Measurements from ENCODE around the gene HS3ST3B1. TPM values are rescaled to one million over a fixed set of nuclear protein-coding genes. Genes with fewer than 3 reads are reported as not detected.

HS3ST3B1 gene
- polyA plus RNA-seq, 1 of the 3 experiments (the other 2 are of a cell fraction): 0.67 TPM

DNA sequence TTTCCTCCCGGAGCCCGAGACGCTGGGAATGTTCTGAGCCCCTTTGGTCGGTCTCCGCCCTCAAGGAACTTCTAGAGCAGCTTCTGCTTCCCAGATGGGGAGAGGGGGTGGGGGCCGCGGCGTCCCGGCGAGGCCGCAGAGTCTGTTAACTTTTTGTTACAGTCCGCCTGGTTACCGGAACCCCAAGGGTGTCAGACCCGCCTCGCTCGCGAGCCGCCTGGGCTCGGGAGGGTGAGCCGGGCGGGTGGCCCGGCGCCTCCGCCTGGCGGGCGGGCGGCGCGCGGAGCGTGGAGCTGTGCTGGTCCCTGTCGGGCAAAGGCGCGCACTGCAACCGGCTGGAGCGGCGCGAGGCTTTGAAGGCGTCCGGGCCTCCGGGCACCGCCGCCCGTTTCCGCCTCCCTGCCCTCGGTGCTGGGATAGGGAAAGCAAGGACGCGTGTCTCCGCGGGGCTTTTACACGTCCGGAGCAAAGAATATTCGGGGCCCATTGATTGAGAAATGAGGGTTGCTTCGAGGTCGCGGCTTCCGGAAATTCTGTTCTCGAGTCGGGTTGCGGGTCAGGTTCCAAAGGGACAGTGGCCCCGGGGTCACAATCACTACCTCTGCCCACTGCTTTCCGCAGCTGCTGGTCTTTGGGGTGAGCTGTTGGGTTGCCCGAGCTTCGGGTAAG is 1.7 kb downstream of the HS3ST3B1 start:
- peak; percentile 92 for DNase-seq
- Histone ChIP-seq H3K4me1 (ENCODE audit: control insufficient read depth in 1 of 2, insufficient read depth in 2 of 2, low read depth in 1 of 2, low read length in 1 of 2) (peaks cover 0 to 23% of the 10 kb centered on the region in 2 experiments; a peak in 2 of 4 replicates), H2AFZ (ENCODE audit: low read depth) (peak overlapping the region; percentile 83), H3K9ac (peak overlapping the region; percentile 53; the same call in 1 of the 2 replicates), H3K27ac (ENCODE audit: low read depth in 2 of 2, low read length in 1 of 2) (peak overlapping the region in 1 of 2 experiments; percentile 15; a peak in 1 of 4 replicates), H3K4me2 (peak overlapping the region; percentile 96), H3K79me2 (ENCODE audit: insufficient read depth) (peaks cover 46% of the 10 kb centered on the region), H4K20me1 (ENCODE audit: insufficient read depth) (no peaks in the 10 kb centered on the region; the same call in 1 of the 2 replicates), H3K4me3 (ENCODE audit: low read depth in 2 of 2, low read length in 1 of 2) (peak overlapping the region; percentile 54 to 78), H3K9me3 (no peaks in the 10 kb centered on the region), H3F3A (replicated peaks; ENCODE audit: insufficient read depth) (peaks cover 9% of the 10 kb centered on the region), H3K27me3 (ENCODE audit: insufficient read depth) (peaks cover 25% of the 10 kb centered on the region), H3K36me3 (replicated peaks in 1 of 2; ENCODE audit: control insufficient read depth in 1 of 2, insufficient read depth in 2 of 2, low read length in 1 of 2) (no peaks in the 10 kb centered on the region), H3K9me2 (no peaks in the 10 kb centered on the region)
- POLR2A ChIA-PET: no interaction called here
- WGBS (ENCODE audit: low lambda C conversion rate): 8% methylated on average over 20 of the region's 64 CpGs
- TF ChIP-seq RCOR1 (IDR thresholded peaks at IDR 0.05; ENCODE audit: low read length): no peak
- no peak for TF ChIP-seq EP300 (IDR thresholded peaks at IDR 0.05; ENCODE audit: borderline replicate concordance in 1 of 2, low read depth in 1 of 2, low read length in 1 of 2)
- TF ChIP-seq, protein P1, sequence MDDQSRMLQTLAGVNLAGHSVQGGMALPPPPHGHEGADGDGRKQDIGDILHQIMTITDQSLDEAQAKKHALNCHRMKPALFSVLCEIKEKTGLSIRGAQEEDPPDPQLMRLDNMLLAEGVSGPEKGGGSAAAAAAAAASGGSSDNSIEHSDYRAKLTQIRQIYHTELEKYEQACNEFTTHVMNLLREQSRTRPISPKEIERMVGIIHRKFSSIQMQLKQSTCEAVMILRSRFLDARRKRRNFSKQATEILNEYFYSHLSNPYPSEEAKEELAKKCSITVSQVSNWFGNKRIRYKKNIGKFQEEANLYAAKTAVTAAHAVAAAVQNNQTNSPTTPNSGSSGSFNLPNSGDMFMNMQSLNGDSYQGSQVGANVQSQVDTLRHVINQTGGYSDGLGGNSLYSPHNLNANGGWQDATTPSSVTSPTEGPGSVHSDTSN (IDR thresholded peaks at IDR 0.05): no peak
- no peak for TF ChIP-seq GABPA (IDR thresholded peaks at IDR 0.05; ENCODE audit: low read depth)
- no peak for TF ChIP-seq TCF12 (IDR thresholded peaks at IDR 0.05)
- TF ChIP-seq, protein P2, sequence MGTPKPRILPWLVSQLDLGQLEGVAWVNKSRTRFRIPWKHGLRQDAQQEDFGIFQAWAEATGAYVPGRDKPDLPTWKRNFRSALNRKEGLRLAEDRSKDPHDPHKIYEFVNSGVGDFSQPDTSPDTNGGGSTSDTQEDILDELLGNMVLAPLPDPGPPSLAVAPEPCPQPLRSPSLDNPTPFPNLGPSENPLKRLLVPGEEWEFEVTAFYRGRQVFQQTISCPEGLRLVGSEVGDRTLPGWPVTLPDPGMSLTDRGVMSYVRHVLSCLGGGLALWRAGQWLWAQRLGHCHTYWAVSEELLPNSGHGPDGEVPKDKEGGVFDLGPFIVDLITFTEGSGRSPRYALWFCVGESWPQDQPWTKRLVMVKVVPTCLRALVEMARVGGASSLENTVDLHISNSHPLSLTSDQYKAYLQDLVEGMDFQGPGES (IDR thresholded peaks at IDR 0.05; ENCODE audit: low read depth, low read length): no peak
- no peak for TF ChIP-seq SIN3A (IDR thresholded peaks at IDR 0.05; ENCODE audit: borderline replicate concordance, low read depth, low read length)
- TF ChIP-seq, protein P3, sequence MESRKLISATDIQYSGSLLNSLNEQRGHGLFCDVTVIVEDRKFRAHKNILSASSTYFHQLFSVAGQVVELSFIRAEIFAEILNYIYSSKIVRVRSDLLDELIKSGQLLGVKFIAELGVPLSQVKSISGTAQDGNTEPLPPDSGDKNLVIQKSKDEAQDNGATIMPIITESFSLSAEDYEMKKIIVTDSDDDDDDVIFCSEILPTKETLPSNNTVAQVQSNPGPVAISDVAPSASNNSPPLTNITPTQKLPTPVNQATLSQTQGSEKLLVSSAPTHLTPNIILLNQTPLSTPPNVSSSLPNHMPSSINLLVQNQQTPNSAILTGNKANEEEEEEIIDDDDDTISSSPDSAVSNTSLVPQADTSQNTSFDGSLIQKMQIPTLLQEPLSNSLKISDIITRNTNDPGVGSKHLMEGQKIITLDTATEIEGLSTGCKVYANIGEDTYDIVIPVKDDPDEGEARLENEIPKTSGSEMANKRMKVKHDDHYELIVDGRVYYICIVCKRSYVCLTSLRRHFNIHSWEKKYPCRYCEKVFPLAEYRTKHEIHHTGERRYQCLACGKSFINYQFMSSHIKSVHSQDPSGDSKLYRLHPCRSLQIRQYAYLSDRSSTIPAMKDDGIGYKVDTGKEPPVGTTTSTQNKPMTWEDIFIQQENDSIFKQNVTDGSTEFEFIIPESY (IDR thresholded peaks at IDR 0.05; ENCODE audit: borderline replicate concordance, low read depth): no peak
- no peak for TF ChIP-seq ELF1 (IDR thresholded peaks at IDR 0.05)
- TF ChIP-seq, protein P4, sequence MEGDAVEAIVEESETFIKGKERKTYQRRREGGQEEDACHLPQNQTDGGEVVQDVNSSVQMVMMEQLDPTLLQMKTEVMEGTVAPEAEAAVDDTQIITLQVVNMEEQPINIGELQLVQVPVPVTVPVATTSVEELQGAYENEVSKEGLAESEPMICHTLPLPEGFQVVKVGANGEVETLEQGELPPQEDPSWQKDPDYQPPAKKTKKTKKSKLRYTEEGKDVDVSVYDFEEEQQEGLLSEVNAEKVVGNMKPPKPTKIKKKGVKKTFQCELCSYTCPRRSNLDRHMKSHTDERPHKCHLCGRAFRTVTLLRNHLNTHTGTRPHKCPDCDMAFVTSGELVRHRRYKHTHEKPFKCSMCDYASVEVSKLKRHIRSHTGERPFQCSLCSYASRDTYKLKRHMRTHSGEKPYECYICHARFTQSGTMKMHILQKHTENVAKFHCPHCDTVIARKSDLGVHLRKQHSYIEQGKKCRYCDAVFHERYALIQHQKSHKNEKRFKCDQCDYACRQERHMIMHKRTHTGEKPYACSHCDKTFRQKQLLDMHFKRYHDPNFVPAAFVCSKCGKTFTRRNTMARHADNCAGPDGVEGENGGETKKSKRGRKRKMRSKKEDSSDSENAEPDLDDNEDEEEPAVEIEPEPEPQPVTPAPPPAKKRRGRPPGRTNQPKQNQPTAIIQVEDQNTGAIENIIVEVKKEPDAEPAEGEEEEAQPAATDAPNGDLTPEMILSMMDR (IDR thresholded peaks at IDR 0.05): peak; percentile 81
- TF ChIP-seq SMC3 (IDR thresholded peaks at IDR 0.05; ENCODE audit: low read depth, low read length): peak; percentile 84
- TF ChIP-seq YY1 (IDR thresholded peaks at IDR 0.05; ENCODE audit: low read depth): no peak
- no peak for TF ChIP-seq GATA2 (CRISPR knock-in tag; IDR thresholded peaks at IDR 0.05)
- TF ChIP-seq, protein P5, sequence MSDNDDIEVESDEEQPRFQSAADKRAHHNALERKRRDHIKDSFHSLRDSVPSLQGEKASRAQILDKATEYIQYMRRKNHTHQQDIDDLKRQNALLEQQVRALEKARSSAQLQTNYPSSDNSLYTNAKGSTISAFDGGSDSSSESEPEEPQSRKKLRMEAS (IDR thresholded peaks at IDR 0.05; ENCODE audit: low read depth): peak; percentile 18; the same call in 1 of the 2 replicates
- TF ChIP-seq, protein P6, sequence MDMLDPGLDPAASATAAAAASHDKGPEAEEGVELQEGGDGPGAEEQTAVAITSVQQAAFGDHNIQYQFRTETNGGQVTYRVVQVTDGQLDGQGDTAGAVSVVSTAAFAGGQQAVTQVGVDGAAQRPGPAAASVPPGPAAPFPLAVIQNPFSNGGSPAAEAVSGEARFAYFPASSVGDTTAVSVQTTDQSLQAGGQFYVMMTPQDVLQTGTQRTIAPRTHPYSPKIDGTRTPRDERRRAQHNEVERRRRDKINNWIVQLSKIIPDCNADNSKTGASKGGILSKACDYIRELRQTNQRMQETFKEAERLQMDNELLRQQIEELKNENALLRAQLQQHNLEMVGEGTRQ (IDR thresholded peaks at IDR 0.05; ENCODE audit: borderline replicate concordance, low read depth, low read length): no peak
- no peak for TF ChIP-seq TEAD4 (IDR thresholded peaks at IDR 0.05; ENCODE audit: borderline replicate concordance, insufficient read depth)
- TF ChIP-seq POLR2AphosphoS5 (IDR thresholded peaks at IDR 0.05; ENCODE audit: low read depth, low read length): no peak
- no peak for TF ChIP-seq JUND (IDR thresholded peaks at IDR 0.05)
- TF ChIP-seq TAF1 (IDR thresholded peaks at IDR 0.05; ENCODE audit: borderline replicate concordance, low read depth, low read length): no peak
- peak; percentile 85 for TF ChIP-seq RAD21 (IDR thresholded peaks at IDR 0.05; ENCODE audit: low read length)
- TF ChIP-seq, protein P7, sequence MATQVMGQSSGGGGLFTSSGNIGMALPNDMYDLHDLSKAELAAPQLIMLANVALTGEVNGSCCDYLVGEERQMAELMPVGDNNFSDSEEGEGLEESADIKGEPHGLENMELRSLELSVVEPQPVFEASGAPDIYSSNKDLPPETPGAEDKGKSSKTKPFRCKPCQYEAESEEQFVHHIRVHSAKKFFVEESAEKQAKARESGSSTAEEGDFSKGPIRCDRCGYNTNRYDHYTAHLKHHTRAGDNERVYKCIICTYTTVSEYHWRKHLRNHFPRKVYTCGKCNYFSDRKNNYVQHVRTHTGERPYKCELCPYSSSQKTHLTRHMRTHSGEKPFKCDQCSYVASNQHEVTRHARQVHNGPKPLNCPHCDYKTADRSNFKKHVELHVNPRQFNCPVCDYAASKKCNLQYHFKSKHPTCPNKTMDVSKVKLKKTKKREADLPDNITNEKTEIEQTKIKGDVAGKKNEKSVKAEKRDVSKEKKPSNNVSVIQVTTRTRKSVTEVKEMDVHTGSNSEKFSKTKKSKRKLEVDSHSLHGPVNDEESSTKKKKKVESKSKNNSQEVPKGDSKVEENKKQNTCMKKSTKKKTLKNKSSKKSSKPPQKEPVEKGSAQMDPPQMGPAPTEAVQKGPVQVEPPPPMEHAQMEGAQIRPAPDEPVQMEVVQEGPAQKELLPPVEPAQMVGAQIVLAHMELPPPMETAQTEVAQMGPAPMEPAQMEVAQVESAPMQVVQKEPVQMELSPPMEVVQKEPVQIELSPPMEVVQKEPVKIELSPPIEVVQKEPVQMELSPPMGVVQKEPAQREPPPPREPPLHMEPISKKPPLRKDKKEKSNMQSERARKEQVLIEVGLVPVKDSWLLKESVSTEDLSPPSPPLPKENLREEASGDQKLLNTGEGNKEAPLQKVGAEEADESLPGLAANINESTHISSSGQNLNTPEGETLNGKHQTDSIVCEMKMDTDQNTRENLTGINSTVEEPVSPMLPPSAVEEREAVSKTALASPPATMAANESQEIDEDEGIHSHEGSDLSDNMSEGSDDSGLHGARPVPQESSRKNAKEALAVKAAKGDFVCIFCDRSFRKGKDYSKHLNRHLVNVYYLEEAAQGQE (IDR thresholded peaks at IDR 0.05; ENCODE audit: low read depth, low read length): no peak
- TF ChIP-seq MXI1 (IDR thresholded peaks at IDR 0.05; ENCODE audit: low read depth, low read length): no peak
- CTCF ChIA-PET: interaction anchor here (0.6 to 3.7 kb wide), 37 partner anchors 9 to 1272 kb away, joined by 3 to 25 read pairs (median 4); partner anchors contain the start of gene HS3ST3A1

Measured in SK-N-SH (cell line).